IMR-90 (cell line): ENCODE results near the gene DYSF. TPM values are rescaled to one million over a fixed set of nuclear protein-coding genes. Genes with fewer than 3 reads are reported as not detected.

Source experiments
- ATAC-seq: fragments of 200-7000 bp; cut with Tn5 transposase; 2 replicates; pipeline ENCODE4 v1.9.1; 2020; ENCODE audit warnings: low read depth, mild to moderate bottlenecking, moderate library complexity
- BruUV-seq: library from RNA; stranded (reverse); fragments of 400-500 nt; replicated peaks from 2 replicates; lab custom pipeline; 2021; lab: Mats Ljungman, UMichigan
- CTCF ChIA-PET: fragments of 300-600 bp; formaldehyde crosslinking; extraction: SDS; loops from one replicate; lab custom pipeline; 2021; ENCODE audit warnings: antibody characterized with exemption; lab: Yijun Ruan, JAX
- POLR2A ChIA-PET: fragments of 300-600 bp; sonication (Branson Sonifier 250); formaldehyde crosslinking; loops from one replicate; lab custom pipeline; 2022; ENCODE audit warnings: antibody characterized with exemption; ENCODE audit not compliant: unreplicated experiment; lab: Charles Lee
- DNase-seq: peaks from one replicate; pipeline ENCODE4 v3.0.0; 2013
- H2AFZ ChIP-seq: replicated peaks from 2 replicates; pipeline ENCODE3; 2013; ENCODE audit warnings: low read length, mild to moderate bottlenecking; ENCODE audit not compliant: poor library complexity
- H2AK5ac ChIP-seq: 2 replicates; pipeline ENCODE4 v1.6.1; 2013; ENCODE audit warnings: low read depth, low read length, inconsistent platforms
- H2AK9ac ChIP-seq: replicated peaks from 2 replicates; pipeline ENCODE3; 2013; ENCODE audit warnings: mild to moderate bottlenecking, low read depth, low read length, moderate library complexity; ENCODE audit not compliant: poor library complexity
- H2BK120ac ChIP-seq: 2 replicates; pipeline ENCODE4 v1.6.1; 2013; ENCODE audit warnings: low read depth, low read length, inconsistent platforms
- H2BK15ac ChIP-seq: 3 replicates; pipeline ENCODE4 v1.6.1; 2013; ENCODE audit warnings: low read depth, low read length, inconsistent platforms
- H2BK20ac ChIP-seq: 2 replicates; pipeline ENCODE4 v1.6.1; 2013; ENCODE audit warnings: low read depth, mild to moderate bottlenecking, inconsistent platforms, low read length, moderate library complexity
- H2BK5ac ChIP-seq: 2 replicates; pipeline ENCODE4 v1.6.1; 2013; ENCODE audit warnings: mild to moderate bottlenecking, low read depth, low read length, inconsistent platforms; ENCODE audit not compliant: poor library complexity, severe bottlenecking
- H3K14ac ChIP-seq: replicated peaks from 2 replicates; pipeline ENCODE4 v1.6.1; 2013; ENCODE audit warnings: low read depth, low read length, inconsistent platforms
- H3K18ac ChIP-seq: 2 replicates; pipeline ENCODE4 v1.6.1; 2013; ENCODE audit warnings: low read depth, low read length, control low read depth
- H3K23ac ChIP-seq: 2 replicates; pipeline ENCODE4 v1.6.1; 2013; ENCODE audit warnings: low read depth, low read length, inconsistent platforms
- H3K27ac ChIP-seq: 2 replicates; pipeline ENCODE4 v1.5.1; 2013; ENCODE audit warnings: mild to moderate bottlenecking, control low read depth, low read length; ENCODE audit not compliant: insufficient read depth
- H3K27me3 ChIP-seq: 2 replicates; pipeline ENCODE4 v1.6.1; 2013; ENCODE audit warnings: low read length; ENCODE audit not compliant: control insufficient read depth, insufficient read depth
- H3K36me3 ChIP-seq: 2 replicates; pipeline ENCODE4 v1.6.1; 2013; ENCODE audit warnings: low read length, mixed read lengths; ENCODE audit not compliant: control insufficient read depth, insufficient read depth
- H3K4ac ChIP-seq: 2 replicates; pipeline ENCODE4 v1.6.1; 2013; ENCODE audit warnings: low read depth, low read length, inconsistent platforms
- H3K4me1 ChIP-seq: 2 replicates; pipeline ENCODE4 v1.6.1; 2013; ENCODE audit warnings: low read length, mixed read lengths; ENCODE audit not compliant: control insufficient read depth, insufficient read depth
- H3K4me2 ChIP-seq: 2 replicates; pipeline ENCODE4 v1.6.1; 2013; ENCODE audit warnings: low read depth, mild to moderate bottlenecking, control low read depth, low read length, moderate library complexity
- H3K4me3 ChIP-seq: 2 replicates; pipeline ENCODE4 v1.5.1; 2013; ENCODE audit warnings: low read depth, mild to moderate bottlenecking, control low read depth, low read length, moderate library complexity; ENCODE audit not compliant: insufficient read depth
- H3K56ac ChIP-seq: 2 replicates; pipeline ENCODE4 v1.6.1; 2013; ENCODE audit warnings: low read length, inconsistent platforms; ENCODE audit not compliant: insufficient read depth; ENCODE audit errors: extremely low read depth
- H3K79me1 ChIP-seq, 2 experiments: 2 replicates each; pipeline ENCODE4 v1.6.1; 2013; ENCODE audit warnings: low read length in 2 of 2, inconsistent platforms in 1 of 2, low read depth in 1 of 2
- H3K9ac ChIP-seq: 2 replicates; pipeline ENCODE4 v1.6.1; 2013; ENCODE audit warnings: low read depth, low read length, control low read depth
- H3K9me1 ChIP-seq: 2 replicates; pipeline ENCODE4 v1.6.1; 2013; ENCODE audit warnings: low read length, inconsistent platforms; ENCODE audit not compliant: insufficient read depth
- H3K9me3 ChIP-seq: 2 replicates; pipeline ENCODE4 v1.6.1; 2013; ENCODE audit warnings: low read length; ENCODE audit not compliant: control insufficient read depth, insufficient read depth
- H4K20me1 ChIP-seq: 2 replicates; pipeline ENCODE4 v1.6.1; 2013; ENCODE audit warnings: low read length, inconsistent platforms; ENCODE audit not compliant: insufficient read depth
- H4K5ac ChIP-seq: 2 replicates; pipeline ENCODE4 v1.6.1; 2013; ENCODE audit warnings: mild to moderate bottlenecking, low read depth, low read length, control low read depth
- H4K8ac ChIP-seq, 2 experiments: 2 replicates each; pipeline ENCODE4 v1.6.1; 2013; ENCODE audit warnings: low read depth in 2 of 2, low read length in 2 of 2, control low read depth in 1 of 2, inconsistent platforms in 1 of 2
- H4K91ac ChIP-seq: 2 replicates; pipeline ENCODE4 v1.6.1; 2013; ENCODE audit warnings: low read depth, low read length, inconsistent platforms; ENCODE audit not compliant: insufficient read depth
- BHLHE40 ChIP-seq: fragments of 150-350 bp; IDR thresholded peaks from 2 replicates; pipeline ENCODE4 v1.6.1; 2016; ENCODE audit warnings: mild to moderate bottlenecking, low read depth, low read length
- CEBPB ChIP-seq: IDR thresholded peaks from 2 replicates; pipeline ENCODE4 v1.6.1; 2012; ENCODE audit warnings: low read depth, low read length, improper control_type of control experiment
- CHD1 ChIP-seq: IDR thresholded peaks from 2 replicates; pipeline ENCODE4 v1.6.1; 2012; ENCODE audit warnings: low read depth, low read length, improper control_type of control experiment
- FOS ChIP-seq: fragments of 150-350 bp; IDR thresholded peaks from 2 replicates; pipeline ENCODE4 v1.6.1; 2016; ENCODE audit warnings: low read depth, low read length
- MAFK ChIP-seq: IDR thresholded peaks from 2 replicates; pipeline ENCODE4 v1.6.1; 2012; ENCODE audit warnings: low read depth, low read length, improper control_type of control experiment
- MAZ ChIP-seq: IDR thresholded peaks from 2 replicates; pipeline ENCODE4 v1.6.1; 2012; ENCODE audit warnings: low read depth, mild to moderate bottlenecking, low read length, improper control_type of control experiment, moderate library complexity, borderline replicate concordance
- MXI1 ChIP-seq: IDR thresholded peaks from 2 replicates; pipeline ENCODE4 v1.6.1; 2012; ENCODE audit warnings: low read depth, mild to moderate bottlenecking, low read length, moderate library complexity, borderline replicate concordance
- NFE2L2 ChIP-seq: fragments of 150-350 bp; IDR thresholded peaks from 2 replicates; pipeline ENCODE4 v1.6.1; 2016; ENCODE audit warnings: low read depth, mild to moderate bottlenecking, low read length
- POLR2A ChIP-seq: IDR thresholded peaks from 2 replicates; pipeline ENCODE4 v1.6.1; 2012; ENCODE audit warnings: mild to moderate bottlenecking, low read depth, low read length
- RAD21 ChIP-seq: IDR thresholded peaks from 2 replicates; pipeline ENCODE4 v1.6.1; 2012; ENCODE audit warnings: low read length, improper control_type of control experiment
- RCOR1 ChIP-seq: IDR thresholded peaks from 2 replicates; pipeline ENCODE4 v1.6.1; 2012; ENCODE audit warnings: mild to moderate bottlenecking, low read length, improper control_type of control experiment; ENCODE audit not compliant: insufficient replicate concordance
- WGBS, 2 experiments: methylation state at CpG; one replicate each; pipeline versions ENCODE4 v1.1.5 to v1.1.7; 2013; ENCODE audit warnings: missing lambda C conversion rate in 2 of 2; ENCODE audit not compliant: insufficient read length in 1 of 2; ENCODE audit errors: extremely low coverage in 2 of 2; 5-methylcytosine and 5-hydroxymethylcytosine counted together
- dilution Hi-C: fragments of 300-500 bp; cut with HindIII; formaldehyde crosslinking; loops from one replicate; pipeline ENCODE4 v1.14.3; 2018; ENCODE audit warnings: low sequenced_read_pairs; ENCODE audit not compliant: unreplicated experiment
- in situ Hi-C: fragments of 300-500 bp; cut with MboI; formaldehyde crosslinking; loops from 3 replicates; pipeline ENCODE4 v1.14.3; 2019; ENCODE audit warnings: low sequenced_read_pairs, inconsistent platforms, mixed read lengths
- intact Hi-C: fragments of 100-400 bp; cut with micrococcal nuclease; formaldehyde crosslinking; loops from 2 replicates; pipeline ENCODE4 v1.10.0; 2022
- polyA plus RNA-seq, 3 experiments: library from polyadenylated mRNA; depleted of rRNA; stranded (reverse); fragments of >200 nt; gene quantifications; 2 replicates each; pipeline ENCODE4 v1.2.3, GENCODE V29; 2012; ENCODE audit warnings: low replicate concordance in 1 of 3
- total RNA-seq: library from RNA; depleted of rRNA; stranded (reverse); fragments of >200 nt; gene quantifications from 2 replicates; pipeline ENCODE4 v1.2.3, GENCODE V29; 2012
- TF ChIP-seq, protein P1 (sequence below): fragments of 150-350 bp; IDR thresholded peaks from 2 replicates; pipeline ENCODE4 v1.6.1; 2016; ENCODE audit warnings: low read depth, mild to moderate bottlenecking, low read length, moderate library complexity, borderline replicate concordance
- TF ChIP-seq, protein P2 (sequence below): fragments of 150-350 bp; IDR thresholded peaks from 2 replicates; pipeline ENCODE4 v1.6.1; 2017; ENCODE audit warnings: mild to moderate bottlenecking, antibody characterized with exemption, low read length, low read depth
- TF ChIP-seq, protein P3 (sequence below): conservative IDR thresholded peaks from 2 replicates; pipeline ENCODE4 v1.5.1; 2012; ENCODE audit warnings: mild to moderate bottlenecking, low read depth, low read length, improper control_type of control experiment

DYSF gene
- total and polyA plus RNA-seq, 2 of the 4 experiments (the other 2 are of a cell fraction): 0.09 to 0.18 TPM

DNA sequence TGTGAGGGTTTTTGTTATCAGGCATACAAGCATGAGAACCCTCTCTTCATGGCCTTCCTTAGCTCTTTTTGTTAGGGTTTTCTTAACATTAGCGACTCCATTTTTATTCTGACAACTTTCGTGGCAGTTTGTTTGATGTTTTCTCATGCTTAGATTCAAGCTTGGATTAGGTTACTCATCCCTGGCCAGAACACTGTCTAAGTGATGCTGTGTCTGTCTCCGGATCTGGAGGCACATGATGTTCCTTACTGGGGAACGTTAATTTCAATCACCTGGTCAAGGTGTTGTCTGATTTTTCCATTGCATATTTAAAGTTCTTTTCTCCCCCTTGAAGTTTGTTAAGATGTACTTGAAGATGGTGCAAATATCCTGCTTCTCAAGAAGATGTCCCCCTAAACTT is 40.7 kb downstream of the DYSF start:
- no peak overlapping the region for H4K91ac ChIP-seq
- no peaks in the 10 kb centered on the region for H4K20me1 ChIP-seq
- no peak overlapping the region for H3K18ac ChIP-seq
- dilution Hi-C loops (no loop called here), intact Hi-C loops (no loop called here), in situ Hi-C loops (no loop called here)
- H3K9ac ChIP-seq: no peak overlapping the region
- H3K4me3 ChIP-seq: no peak overlapping the region
- ChIA-PET POLR2A (no interaction called here), CTCF (no interaction called here)
- H2BK5ac ChIP-seq: no peak overlapping the region
- H3K9me3 ChIP-seq: no peaks in the 10 kb centered on the region; the same call in 1 of the 2 replicates
- H3K14ac ChIP-seq: no peak overlapping the region
- no peak for TF ChIP-seq MAZ
- TF ChIP-seq RCOR1: no peak
- TF ChIP-seq, protein P1, sequence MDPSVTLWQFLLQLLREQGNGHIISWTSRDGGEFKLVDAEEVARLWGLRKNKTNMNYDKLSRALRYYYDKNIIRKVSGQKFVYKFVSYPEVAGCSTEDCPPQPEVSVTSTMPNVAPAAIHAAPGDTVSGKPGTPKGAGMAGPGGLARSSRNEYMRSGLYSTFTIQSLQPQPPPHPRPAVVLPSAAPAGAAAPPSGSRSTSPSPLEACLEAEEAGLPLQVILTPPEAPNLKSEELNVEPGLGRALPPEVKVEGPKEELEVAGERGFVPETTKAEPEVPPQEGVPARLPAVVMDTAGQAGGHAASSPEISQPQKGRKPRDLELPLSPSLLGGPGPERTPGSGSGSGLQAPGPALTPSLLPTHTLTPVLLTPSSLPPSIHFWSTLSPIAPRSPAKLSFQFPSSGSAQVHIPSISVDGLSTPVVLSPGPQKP: no peak
- TF ChIP-seq FOS: no peak
- TF ChIP-seq CHD1: no peak
- TF ChIP-seq RAD21: no peak
- TF ChIP-seq, protein P2, sequence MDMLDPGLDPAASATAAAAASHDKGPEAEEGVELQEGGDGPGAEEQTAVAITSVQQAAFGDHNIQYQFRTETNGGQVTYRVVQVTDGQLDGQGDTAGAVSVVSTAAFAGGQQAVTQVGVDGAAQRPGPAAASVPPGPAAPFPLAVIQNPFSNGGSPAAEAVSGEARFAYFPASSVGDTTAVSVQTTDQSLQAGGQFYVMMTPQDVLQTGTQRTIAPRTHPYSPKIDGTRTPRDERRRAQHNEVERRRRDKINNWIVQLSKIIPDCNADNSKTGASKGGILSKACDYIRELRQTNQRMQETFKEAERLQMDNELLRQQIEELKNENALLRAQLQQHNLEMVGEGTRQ: no peak
- no peak for TF ChIP-seq POLR2A
- TF ChIP-seq, protein P3, sequence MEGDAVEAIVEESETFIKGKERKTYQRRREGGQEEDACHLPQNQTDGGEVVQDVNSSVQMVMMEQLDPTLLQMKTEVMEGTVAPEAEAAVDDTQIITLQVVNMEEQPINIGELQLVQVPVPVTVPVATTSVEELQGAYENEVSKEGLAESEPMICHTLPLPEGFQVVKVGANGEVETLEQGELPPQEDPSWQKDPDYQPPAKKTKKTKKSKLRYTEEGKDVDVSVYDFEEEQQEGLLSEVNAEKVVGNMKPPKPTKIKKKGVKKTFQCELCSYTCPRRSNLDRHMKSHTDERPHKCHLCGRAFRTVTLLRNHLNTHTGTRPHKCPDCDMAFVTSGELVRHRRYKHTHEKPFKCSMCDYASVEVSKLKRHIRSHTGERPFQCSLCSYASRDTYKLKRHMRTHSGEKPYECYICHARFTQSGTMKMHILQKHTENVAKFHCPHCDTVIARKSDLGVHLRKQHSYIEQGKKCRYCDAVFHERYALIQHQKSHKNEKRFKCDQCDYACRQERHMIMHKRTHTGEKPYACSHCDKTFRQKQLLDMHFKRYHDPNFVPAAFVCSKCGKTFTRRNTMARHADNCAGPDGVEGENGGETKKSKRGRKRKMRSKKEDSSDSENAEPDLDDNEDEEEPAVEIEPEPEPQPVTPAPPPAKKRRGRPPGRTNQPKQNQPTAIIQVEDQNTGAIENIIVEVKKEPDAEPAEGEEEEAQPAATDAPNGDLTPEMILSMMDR: no peak
- TF ChIP-seq CEBPB: no peak
- no peak for TF ChIP-seq MAFK
- TF ChIP-seq BHLHE40: no peak
- no peak for TF ChIP-seq NFE2L2
- TF ChIP-seq MXI1: no peak
- ATAC-seq (no peak), DNase-seq (no peak)
- H2AFZ ChIP-seq: no peak overlapping the region
- BruUV-seq: no TSS peak
- no peak overlapping the region for H2BK120ac ChIP-seq
- no peak overlapping the region for H2BK20ac ChIP-seq
- H3K4me2 ChIP-seq: no peak overlapping the region
- no peak overlapping the region for H3K56ac ChIP-seq
- H2BK15ac ChIP-seq: no peak overlapping the region
- H2AK9ac ChIP-seq: no peak overlapping the region
- no peak overlapping the region for H4K5ac ChIP-seq
- H3K36me3 ChIP-seq: no peaks in the 10 kb centered on the region
- H3K9me1 ChIP-seq: no peaks in the 10 kb centered on the region; the same call in 1 of the 2 replicates
- H3K23ac ChIP-seq: no peak overlapping the region
- no peak overlapping the region for H3K27ac ChIP-seq
- peaks cover 2% of the 10 kb centered on the region; the same call in 1 of the 2 replicates for H3K4me1 ChIP-seq
- H3K27me3 ChIP-seq: peaks cover 2% of the 10 kb centered on the region; the same call in 1 of the 2 replicates
- whole genome bisulfite sequencing, 2 experiments: 88% methylated on average over 2 of the region's 4 CpGs; no CpG with 5 or more reads in 1 of the 2 experiments
- no peak overlapping the region for H3K4ac ChIP-seq
- no peaks in the 10 kb centered on the region for H3K79me1 ChIP-seq
- no peak overlapping the region for H2AK5ac ChIP-seq
- H4K8ac ChIP-seq: no peak overlapping the region
